GM18873 (cell line): ENCODE results near the gene GNAT2.

Source experiments
- ATAC-seq: cut with Tn5 transposase; IDR thresholded peaks from one replicate; pipeline ENCODE4 v1.9.1; 2021; ENCODE audit warnings: mild to moderate bottlenecking, moderate library complexity, moderate number of reproducible peaks; ENCODE audit not compliant: unreplicated experiment, low FRiP score

The GNAT2 gene

GRCh38 chr1:109615879-109616278 lies 3.5 kb downstream of the GNAT2 start:
- no peak for ATAC-seq

GRCh38 chr1:109613361-109614147 lies 5.9 kb downstream of the GNAT2 start:
- no peak for ATAC-seq

- no peak for ATAC-seq
These were observed 8.0 kb downstream of the GNAT2 start for GRCh38 chr1:109611308-109611990.

- ATAC-seq: no peak
These were observed 8.7 kb downstream of the GNAT2 start for GRCh38 chr1:109610609-109611307.

GRCh38 chr1:109609881-109610280 lies 9.5 kb downstream of the GNAT2 start:
- ATAC-seq: no peak

GRCh38 chr1:109605381-109605780 lies 14.0 kb downstream of the GNAT2 start:
- no peak for ATAC-seq

GRCh38 chr1:109603229-109603628 lies 16.2 kb downstream of the GNAT2 start:
- ATAC-seq: no peak

GRCh38 chr1:109598655-109599054 lies 20.8 kb downstream of the GNAT2 start:
- ATAC-seq: no peak

- no peak for ATAC-seq
These were observed 21.3 kb downstream of the GNAT2 start for GRCh38 chr1:109598156-109598555.

- no peak for ATAC-seq
These were observed 23.9 kb downstream of the GNAT2 start for GRCh38 chr1:109595531-109595930.

- ATAC-seq: no peak
These were observed 26.5 kb downstream of the GNAT2 start for GRCh38 chr1:109592916-109593315.

- no peak for ATAC-seq
These were observed 29.7 kb downstream of the GNAT2 start for GRCh38 chr1:109589679-109590078.

GRCh38 chr1:109589177-109589576 lies 30.2 kb downstream of the GNAT2 start:
- ATAC-seq: no peak

GRCh38 chr1:109586055-109586454 lies 33.4 kb downstream of the GNAT2 start:
- ATAC-seq: no peak

- no peak for ATAC-seq
These were observed 34.6 kb downstream of the GNAT2 start for GRCh38 chr1:109584766-109585165.

- ATAC-seq: no peak
These were observed 37.4 kb downstream of the GNAT2 start for GRCh38 chr1:109582021-109582420.

- ATAC-seq: no peak
These were observed 39.9 kb downstream of the GNAT2 start for GRCh38 chr1:109579491-109579890.

- ATAC-seq: no peak
These were observed 40.4 kb downstream of the GNAT2 start for GRCh38 chr1:109578947-109579443.

- ATAC-seq: no peak
These were observed 45.6 kb downstream of the GNAT2 start for GRCh38 chr1:109573785-109574184.

GRCh38 chr1:109570414-109570813 lies 49.0 kb downstream of the GNAT2 start:
- ATAC-seq: no peak

GRCh38 chr1:109569323-109569722 lies 50.1 kb downstream of the GNAT2 start:
- no peak for ATAC-seq
